ENCODE measurements around the gene SLC9A5. TPM values are rescaled to one million over a fixed set of nuclear protein-coding genes. Genes with fewer than 3 reads are reported as not detected.
A peak's percentile ranks its signal among the peaks of the same experiment; 100 is the strongest.

The SLC9A5 gene
- total and polyA plus RNA-seq, 9 of the 15 experiments (the other 6 are each of a cell fraction or from before 2014, with no cell fraction given), result 0.06 to 3.1 (median 1.2) TPM

DNA sequence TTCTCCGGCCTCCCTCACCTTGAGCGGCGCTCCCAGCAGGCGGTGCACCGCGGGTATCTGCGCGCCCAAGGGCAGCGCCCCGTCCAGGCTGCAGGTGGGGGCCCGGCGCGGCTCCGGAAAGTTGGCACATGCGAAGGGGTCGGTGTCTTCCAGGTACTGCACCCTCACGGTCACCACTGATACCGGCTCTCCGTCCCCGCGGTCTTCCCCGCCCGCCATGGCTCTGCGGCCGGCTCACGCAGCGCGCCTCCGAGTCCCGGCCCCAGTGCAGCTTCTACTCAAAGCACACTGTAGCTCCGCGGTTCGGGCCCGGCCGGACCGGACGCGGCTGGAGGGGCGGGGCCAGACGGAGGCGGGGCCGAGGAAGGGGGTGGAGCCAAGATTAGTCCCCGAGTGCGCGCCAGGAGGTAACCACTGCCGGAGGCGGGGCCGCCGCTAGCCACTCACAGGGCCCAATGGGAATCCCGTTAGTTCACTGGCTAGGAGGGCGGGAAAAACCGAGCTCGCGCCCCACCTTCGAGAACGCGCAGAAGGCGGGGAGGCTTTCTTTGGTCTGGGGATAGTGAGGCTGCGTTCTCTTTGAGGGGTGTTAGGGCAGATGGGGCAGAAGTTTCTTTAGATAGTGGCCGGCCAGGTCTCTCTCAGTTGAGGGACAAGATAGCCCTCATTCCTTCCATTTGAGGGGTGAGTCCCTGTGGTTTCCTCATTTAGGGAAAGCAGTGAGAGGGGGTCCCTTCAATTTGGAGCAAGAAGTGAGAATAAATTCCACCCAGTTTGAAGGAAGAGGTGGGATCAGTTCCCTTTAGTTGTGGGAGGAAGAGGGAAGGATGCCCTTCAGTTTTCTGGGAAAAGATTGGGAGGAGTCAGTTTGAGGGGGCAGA lies 1.3 kb upstream of the SLC9A5 start, which contains the start of gene FHOD1 (continued):
- TF ChIP-seq ZNF592 (IDR thresholded peaks at IDR 0.05) (no peak), EP300 (IDR thresholded peaks at IDR 0.05; ENCODE audit: low read length) (no peak), ZEB2 (IDR thresholded peaks at IDR 0.05) (no peak; the same call in 1 of the 2 replicates), NFIX (CRISPR knock-in tag; IDR thresholded peaks at IDR 0.05; ENCODE audit: low read depth) (no peak), ZBTB40 (IDR thresholded peaks at IDR 0.05) (0 out of 2 replicates have a peak, but pooled peaks have one; percentile 12), ZBTB40 (CRISPR knock-in tag; IDR thresholded peaks at IDR 0.05) (0 out of 2 replicates have a peak, but pooled peaks have one; percentile 9), EHMT2 (IDR thresholded peaks at IDR 0.05) (no peak), TAF1 (IDR thresholded peaks at IDR 0.05; ENCODE audit: control insufficient read depth, extremely low read depth, insufficient read depth, low read length, severe bottlenecking) (peak; percentile 89), PHB2 (IDR thresholded peaks at IDR 0.05; ENCODE audit: low read depth) (no peak; the same call in 1 of the 2 replicates), RNF2 (IDR thresholded peaks at IDR 0.05) (peak; percentile 43; the same call in 1 of the 2 replicates)

Data from K562 (cell line).